HCT116 (cell line): ENCODE results near the gene CPSF7. TPM values are rescaled to one million over a fixed set of nuclear protein-coding genes. Genes with fewer than 3 reads are reported as not detected.

Experiments used
- ATAC-seq: fragments of 200-7000 bp; cut with Tn5 transposase; 2 replicates; pipeline ENCODE4 v1.9.1; 2020; ENCODE audit warnings: mild to moderate bottlenecking, moderate library complexity
- BruUV-seq: library from RNA; stranded (reverse); fragments of 400-500 nt; replicated peaks from 2 replicates; lab custom pipeline; 2021; lab: Mats Ljungman, UMichigan
- CTCF ChIA-PET: fragments of 300-600 bp; sonication (Branson Sonifier 250); formaldehyde crosslinking; loops from one replicate; lab custom pipeline; 2021; ENCODE audit warnings: antibody characterized with exemption; lab: Charles Lee
- POLR2A ChIA-PET: fragments of 300-600, 350-600 bp; sonication (Branson Sonifier 250); formaldehyde crosslinking; loops from one replicate; lab custom pipeline; 2021; ENCODE audit warnings: antibody characterized with exemption; lab: Charles Lee
- RAD21 ChIA-PET, 2 experiments: fragments of 300-600 bp; sonication (Branson Sonifier 250); formaldehyde crosslinking; loops; one replicate each; lab custom pipeline; 2023; ENCODE audit warnings: low total read pairs in 2 of 2; ENCODE audit not compliant: uncharacterized antibody in 2 of 2, unreplicated experiment in 2 of 2, low non-redundant PET in 1 of 2; lab: Charles Lee
- DNase-seq: peaks from one replicate; pipeline ENCODE4 v3.0.0-alpha.2; 2010; ENCODE audit warnings: low read depth, low spot score
- H2AFZ ChIP-seq: fragments of 200-600 bp; shearing (Covaris generic), sonication (generic); 2 replicates; pipeline ENCODE4 v1.6.1; 2017; ENCODE audit warnings: low read depth, mixed run types, mixed read lengths, antibody characterized with exemption, low read length; ENCODE audit not compliant: poor library complexity, severe bottlenecking
- H3K27ac ChIP-seq: 2 replicates; pipeline ENCODE4 v1.5.1; 2012; ENCODE audit warnings: low read depth, low read length
- H3K27me3 ChIP-seq: fragments of 200-600 bp; sonication (generic); 2 replicates; pipeline ENCODE4 v1.6.1; 2016; ENCODE audit warnings: mixed run types, low read length, mixed read lengths; ENCODE audit not compliant: insufficient read depth
- H3K36me3 ChIP-seq, 2 experiments: fragments of 200-500 bp in 1 of 2; fragments of 200-600 bp in 1 of 2; sonication (Bioruptor generic) in 1 of 2; sonication (generic) in 1 of 2; 2 replicates each; pipeline versions ENCODE4 v1.5.1 to v1.6.1; 2014 to 2016; ENCODE audit warnings: low read length in 2 of 2, inconsistent platforms in 1 of 2, mixed read lengths in 1 of 2, mixed run types in 1 of 2; ENCODE audit not compliant: insufficient read depth in 2 of 2, control insufficient read depth in 1 of 2
- H3K4me1 ChIP-seq, 2 experiments: fragments of 200-600 bp in 1 of 2; sonication (generic) in 1 of 2; 2 replicates each; pipeline versions ENCODE4 v1.5.1 to v1.6.1; 2012 to 2017; ENCODE audit warnings: low read length in 2 of 2, inconsistent platforms in 1 of 2, mild to moderate bottlenecking in 1 of 2, mixed read lengths in 1 of 2, mixed run types in 1 of 2, moderate library complexity in 1 of 2; ENCODE audit not compliant: insufficient read depth in 2 of 2, control insufficient read depth in 1 of 2
- H3K4me2 ChIP-seq: fragments of 200-600 bp; sonication (generic); 2 replicates; pipeline ENCODE4 v1.6.1; 2017; ENCODE audit warnings: mixed run types, low read length, mixed read lengths
- H3K4me3 ChIP-seq, 2 experiments: fragments of 200-600 bp in 1 of 2; sonication (generic) in 1 of 2; replicated peaks in 1 of 2; 2 replicates each; pipeline ENCODE4 v1.5.1; 2011 to 2016; ENCODE audit warnings: low read length in 2 of 2, control low read depth in 1 of 2, low read depth in 1 of 2, mild to moderate bottlenecking in 1 of 2, mixed read lengths in 1 of 2, mixed run types in 1 of 2
- H3K79me2 ChIP-seq: fragments of 200-600 bp; sonication (generic); 2 replicates; pipeline ENCODE4 v1.6.1; 2017; ENCODE audit warnings: mild to moderate bottlenecking, mixed run types, low read length, moderate library complexity, mixed read lengths; ENCODE audit not compliant: insufficient read depth
- H3K9ac ChIP-seq: fragments of 200-600 bp; sonication (generic); 2 replicates; pipeline ENCODE4 v1.6.1; 2016; ENCODE audit warnings: low read length, mixed read lengths
- H3K9me2 ChIP-seq: fragments of 200-600 bp; sonication (generic), shearing (Covaris generic); 2 replicates; pipeline ENCODE4 v1.6.1; 2017; ENCODE audit warnings: mixed run types, mild to moderate bottlenecking, moderate library complexity; ENCODE audit not compliant: insufficient read depth
- H3K9me3 ChIP-seq, 2 experiments: fragments of 200-500 bp in 1 of 2; fragments of 200-600 bp in 1 of 2; sonication (Bioruptor generic) in 1 of 2; sonication (generic) in 1 of 2; 2 replicates each; pipeline ENCODE4 v1.6.1; 2014 to 2017; ENCODE audit warnings: low read length in 2 of 2, mixed read lengths in 2 of 2, inconsistent platforms in 1 of 2, low read depth in 1 of 2, mild to moderate bottlenecking in 1 of 2, mixed run types in 1 of 2, moderate library complexity in 1 of 2; ENCODE audit not compliant: control insufficient read depth in 1 of 2, insufficient read depth in 1 of 2
- H4K20me1 ChIP-seq: fragments of 200-600 bp; sonication (generic), shearing (Covaris generic); 2 replicates; pipeline ENCODE4 v1.6.1; 2017; ENCODE audit warnings: mixed run types, mild to moderate bottlenecking, moderate library complexity; ENCODE audit not compliant: insufficient read depth
- ATF3 ChIP-seq: IDR thresholded peaks from 2 replicates; pipeline ENCODE4 v1.6.1; 2012
- CBX3 ChIP-seq: IDR thresholded peaks from 2 replicates; pipeline ENCODE4 v1.6.1; 2012; ENCODE audit warnings: low read depth
- CEBPB ChIP-seq: IDR thresholded peaks from 2 replicates; pipeline ENCODE4 v1.6.1; 2012; ENCODE audit warnings: low read depth
- EGR1 ChIP-seq: IDR thresholded peaks from 2 replicates; pipeline ENCODE4 v1.6.1; 2012; ENCODE audit warnings: low read depth
- ELF1 ChIP-seq: IDR thresholded peaks from 2 replicates; pipeline ENCODE4 v1.6.1; 2012; ENCODE audit warnings: low read depth, borderline replicate concordance
- EZH2 ChIP-seq: fragments of 200-600 bp; sonication (generic); IDR thresholded peaks from 2 replicates; pipeline ENCODE4 v1.6.1; 2017; ENCODE audit warnings: antibody characterized with exemption, mixed run types
- EZH2phosphoT487 ChIP-seq: fragments of 200-600 bp; IDR thresholded peaks from 2 replicates; pipeline ENCODE4 v1.6.1; 2018; ENCODE audit warnings: antibody characterized with exemption, borderline replicate concordance
- JUND ChIP-seq: IDR thresholded peaks from 2 replicates; pipeline ENCODE4 v1.6.1; 2012
- MAX ChIP-seq: IDR thresholded peaks from 2 replicates; pipeline ENCODE4 v1.6.1; 2012
- POLR2A ChIP-seq: IDR thresholded peaks from 2 replicates; pipeline ENCODE4 v1.7.0; 2011; ENCODE audit warnings: borderline replicate concordance; ENCODE audit not compliant: insufficient read depth, insufficient read length; ENCODE audit errors: extremely low read depth
- RAD21 ChIP-seq: IDR thresholded peaks from 2 replicates; pipeline ENCODE4 v1.6.1; 2012; ENCODE audit warnings: low read depth, mild to moderate bottlenecking
- YY1 ChIP-seq: IDR thresholded peaks from 2 replicates; pipeline ENCODE4 v1.6.1; 2011; ENCODE audit warnings: low read length, low read depth, moderate library complexity, mild to moderate bottlenecking; ENCODE audit not compliant: insufficient replicate concordance; ENCODE audit errors: extremely low read depth
- ZBTB33 ChIP-seq: IDR thresholded peaks from 2 replicates; pipeline ENCODE4 v1.6.1; 2011; ENCODE audit warnings: mild to moderate bottlenecking, low read length, moderate library complexity; ENCODE audit not compliant: insufficient replicate concordance; ENCODE audit errors: extremely low read depth
- ZNF274 ChIP-seq: fragments of 200-500 bp; sonication (Bioruptor generic); IDR thresholded peaks from 2 replicates; pipeline ENCODE4 v1.6.1; 2014; ENCODE audit warnings: mild to moderate bottlenecking, low read depth, low read length, inconsistent platforms
- intact Hi-C: fragments of 100-400 bp; cut with micrococcal nuclease; formaldehyde crosslinking; loops from 2 replicates; pipeline ENCODE4 v1.10.0; 2022
- total RNA-seq: library from RNA; stranded (reverse); gene quantifications from one replicate; pipeline ENCODE4 v1.2.1, GENCODE V29; 2021; ENCODE audit not compliant: unreplicated experiment
- TF ChIP-seq, protein P1 (sequence below): IDR thresholded peaks from 2 replicates; pipeline ENCODE4 v1.6.1; 2012; ENCODE audit warnings: low read depth
- TF ChIP-seq, protein P2 (sequence below), 3 experiments: fragments of 200-600 bp in 1 of 3; sonication (generic) in 1 of 3; IDR thresholded peaks in 2 of 3; conservative IDR thresholded peaks in 1 of 3; 2 replicates each; pipeline ENCODE4 v1.5.1; 2012 to 2017; ENCODE audit warnings: low read depth in 2 of 3, low read length in 2 of 3, antibody characterized with exemption in 1 of 3, borderline replicate concordance in 1 of 3, control low read depth in 1 of 3, mild to moderate bottlenecking in 1 of 3, mixed read lengths in 1 of 3, mixed run types in 1 of 3, moderate library complexity in 1 of 3; ENCODE audit not compliant: insufficient read depth in 1 of 3

CPSF7 gene
- total RNA-seq, 1 experiment from 2014 or later: 110 TPM

DNA sequence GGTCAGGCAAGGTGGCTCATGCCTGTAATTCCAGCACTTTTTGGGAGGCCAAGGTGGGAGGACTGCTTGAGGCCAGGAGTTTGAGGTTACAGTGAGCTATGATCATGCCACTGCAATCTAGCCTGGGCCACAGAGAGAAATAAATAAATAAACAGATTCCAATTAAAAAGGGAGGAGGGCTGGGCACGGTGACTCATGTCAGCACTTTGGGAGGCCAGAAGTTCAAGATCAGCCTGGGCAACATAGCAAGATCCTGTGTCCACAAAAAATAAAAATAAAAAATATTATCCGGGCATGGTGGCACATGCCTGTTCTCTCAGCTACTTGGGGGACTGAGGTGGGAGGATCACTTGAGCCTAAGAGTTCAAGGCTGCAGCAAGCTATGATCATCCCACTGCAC is 75.6 kb downstream of the CPSF7 start (continued):
- no peak for TF ChIP-seq CEBPB
- no peak for TF ChIP-seq RAD21
- no peak for TF ChIP-seq ELF1
- no peak for TF ChIP-seq POLR2A
- TF ChIP-seq ZBTB33: no peak

DNA sequence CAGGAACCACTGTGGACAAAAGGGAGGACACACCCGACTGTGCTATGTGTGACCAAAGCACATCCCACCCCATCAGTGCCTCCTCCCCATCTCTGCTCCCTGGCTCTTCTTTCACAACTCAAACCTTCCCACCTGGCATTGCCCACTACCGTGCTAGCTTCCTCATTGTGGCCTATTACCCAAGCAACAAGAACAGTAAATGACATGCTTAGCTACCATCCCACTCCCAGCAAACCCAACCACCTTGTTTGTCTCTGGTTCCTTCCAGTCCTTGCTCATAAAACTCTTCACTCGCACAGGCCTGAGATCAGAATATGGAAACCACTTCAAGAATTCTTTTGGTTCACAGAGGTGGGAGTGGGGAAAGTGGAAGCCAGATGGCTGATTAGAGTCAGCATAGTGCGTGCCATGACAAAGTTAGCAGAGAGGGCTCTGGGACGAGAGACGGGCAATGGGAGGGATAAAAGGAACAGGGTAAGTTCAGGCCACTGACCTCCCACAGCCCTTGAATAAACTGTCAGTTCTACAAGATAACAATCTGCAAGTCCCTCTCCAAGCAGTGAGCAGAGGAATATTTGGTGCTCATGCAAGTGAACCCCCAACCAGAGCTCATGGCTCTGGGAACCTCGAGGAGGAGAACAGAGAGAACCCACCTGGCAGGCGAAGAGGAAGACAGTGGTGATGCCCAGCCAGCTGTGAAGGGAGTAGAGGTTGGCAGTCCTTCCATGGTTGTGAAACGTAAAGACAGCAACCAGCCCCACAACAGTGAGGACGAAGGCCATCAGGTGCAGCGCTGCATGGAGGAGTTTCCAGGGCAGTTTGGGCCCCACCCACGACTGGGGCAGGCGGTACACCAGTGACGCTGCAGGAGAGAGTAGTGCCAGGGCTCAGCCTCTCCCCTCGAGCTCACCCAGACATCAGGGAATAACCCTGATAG is 76.4 kb downstream of the CPSF7 start:
- H3K36me3 ChIP-seq: peaks cover 7 to 8% of the 10 kb centered on the region in 2 experiments; a peak in 3 of 4 replicates
- H3K4me2 ChIP-seq: no peak overlapping the region
- intact Hi-C loops: no loop called here
- H2AFZ ChIP-seq: no peak overlapping the region
- H3K27me3 ChIP-seq: no peaks in the 10 kb centered on the region
- H4K20me1 ChIP-seq: no peaks in the 10 kb centered on the region
- no peaks in the 10 kb centered on the region for H3K4me1 ChIP-seq
- ChIA-PET RAD21 (no interaction called here), CTCF (no interaction called here), POLR2A (interaction anchor here (1.3 kb wide), 1 partner anchor 9 kb away, joined by 3 read pairs; the partner anchor contains the start of genes CYB561A3 and TMEM138)
- no peaks in the 10 kb centered on the region for H3K9me2 ChIP-seq
- no peaks in the 10 kb centered on the region for H3K9me3 ChIP-seq
- no peak overlapping the region for H3K27ac ChIP-seq
- no peak overlapping the region for H3K9ac ChIP-seq
- H3K4me3 ChIP-seq: no peak overlapping the region
- ATAC-seq: no peak
- no peaks in the 10 kb centered on the region for H3K79me2 ChIP-seq
- BruUV-seq: no TSS peak
- no peak for DNase-seq
- TF ChIP-seq CBX3: no peak
- TF ChIP-seq ELF1: no peak
- TF ChIP-seq, protein P1, sequence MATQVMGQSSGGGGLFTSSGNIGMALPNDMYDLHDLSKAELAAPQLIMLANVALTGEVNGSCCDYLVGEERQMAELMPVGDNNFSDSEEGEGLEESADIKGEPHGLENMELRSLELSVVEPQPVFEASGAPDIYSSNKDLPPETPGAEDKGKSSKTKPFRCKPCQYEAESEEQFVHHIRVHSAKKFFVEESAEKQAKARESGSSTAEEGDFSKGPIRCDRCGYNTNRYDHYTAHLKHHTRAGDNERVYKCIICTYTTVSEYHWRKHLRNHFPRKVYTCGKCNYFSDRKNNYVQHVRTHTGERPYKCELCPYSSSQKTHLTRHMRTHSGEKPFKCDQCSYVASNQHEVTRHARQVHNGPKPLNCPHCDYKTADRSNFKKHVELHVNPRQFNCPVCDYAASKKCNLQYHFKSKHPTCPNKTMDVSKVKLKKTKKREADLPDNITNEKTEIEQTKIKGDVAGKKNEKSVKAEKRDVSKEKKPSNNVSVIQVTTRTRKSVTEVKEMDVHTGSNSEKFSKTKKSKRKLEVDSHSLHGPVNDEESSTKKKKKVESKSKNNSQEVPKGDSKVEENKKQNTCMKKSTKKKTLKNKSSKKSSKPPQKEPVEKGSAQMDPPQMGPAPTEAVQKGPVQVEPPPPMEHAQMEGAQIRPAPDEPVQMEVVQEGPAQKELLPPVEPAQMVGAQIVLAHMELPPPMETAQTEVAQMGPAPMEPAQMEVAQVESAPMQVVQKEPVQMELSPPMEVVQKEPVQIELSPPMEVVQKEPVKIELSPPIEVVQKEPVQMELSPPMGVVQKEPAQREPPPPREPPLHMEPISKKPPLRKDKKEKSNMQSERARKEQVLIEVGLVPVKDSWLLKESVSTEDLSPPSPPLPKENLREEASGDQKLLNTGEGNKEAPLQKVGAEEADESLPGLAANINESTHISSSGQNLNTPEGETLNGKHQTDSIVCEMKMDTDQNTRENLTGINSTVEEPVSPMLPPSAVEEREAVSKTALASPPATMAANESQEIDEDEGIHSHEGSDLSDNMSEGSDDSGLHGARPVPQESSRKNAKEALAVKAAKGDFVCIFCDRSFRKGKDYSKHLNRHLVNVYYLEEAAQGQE: no peak
- TF ChIP-seq EZH2: no peak
- TF ChIP-seq MAX: no peak
- TF ChIP-seq EZH2phosphoT487: no peak
- TF ChIP-seq JUND: no peak
- TF ChIP-seq YY1: no peak
- no peak for TF ChIP-seq EGR1
- TF ChIP-seq ATF3: no peak
- TF ChIP-seq, protein P2, sequence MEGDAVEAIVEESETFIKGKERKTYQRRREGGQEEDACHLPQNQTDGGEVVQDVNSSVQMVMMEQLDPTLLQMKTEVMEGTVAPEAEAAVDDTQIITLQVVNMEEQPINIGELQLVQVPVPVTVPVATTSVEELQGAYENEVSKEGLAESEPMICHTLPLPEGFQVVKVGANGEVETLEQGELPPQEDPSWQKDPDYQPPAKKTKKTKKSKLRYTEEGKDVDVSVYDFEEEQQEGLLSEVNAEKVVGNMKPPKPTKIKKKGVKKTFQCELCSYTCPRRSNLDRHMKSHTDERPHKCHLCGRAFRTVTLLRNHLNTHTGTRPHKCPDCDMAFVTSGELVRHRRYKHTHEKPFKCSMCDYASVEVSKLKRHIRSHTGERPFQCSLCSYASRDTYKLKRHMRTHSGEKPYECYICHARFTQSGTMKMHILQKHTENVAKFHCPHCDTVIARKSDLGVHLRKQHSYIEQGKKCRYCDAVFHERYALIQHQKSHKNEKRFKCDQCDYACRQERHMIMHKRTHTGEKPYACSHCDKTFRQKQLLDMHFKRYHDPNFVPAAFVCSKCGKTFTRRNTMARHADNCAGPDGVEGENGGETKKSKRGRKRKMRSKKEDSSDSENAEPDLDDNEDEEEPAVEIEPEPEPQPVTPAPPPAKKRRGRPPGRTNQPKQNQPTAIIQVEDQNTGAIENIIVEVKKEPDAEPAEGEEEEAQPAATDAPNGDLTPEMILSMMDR (IDR thresholded peaks at IDR 0.05 in 2 of 3, conservative IDR thresholded peaks at IDR 0.05 in 1 of 3; ENCODE audit: borderline replicate concordance in 1 of 3, insufficient read depth in 1 of 3, low read depth in 2 of 3, low read length in 2 of 3): no peak
- no peak for TF ChIP-seq ZNF274
- TF ChIP-seq RAD21: no peak
